ENCODE data around the gene MYL10.

Gene MYL10

DNA sequence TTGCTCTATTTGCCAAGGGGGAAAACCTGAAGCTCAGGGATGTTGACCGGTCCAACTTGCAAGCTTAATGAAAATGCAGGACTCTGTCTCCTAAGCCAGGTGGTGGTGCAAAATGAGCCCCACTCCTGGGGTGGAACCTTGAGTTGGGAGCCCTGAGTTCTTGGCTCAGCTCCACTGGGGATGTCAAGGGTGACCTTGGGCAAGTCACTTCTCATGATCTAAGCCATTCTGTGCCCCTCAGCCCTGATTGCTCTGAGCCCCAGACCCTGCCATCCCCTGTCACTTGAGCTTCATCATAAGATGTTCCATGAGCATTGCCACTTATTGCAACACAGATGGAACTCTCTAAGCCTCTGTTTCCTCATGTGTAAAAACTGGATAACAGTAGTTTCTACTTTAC is 33.9 kb downstream of the MYL10 start:
- no peak for FAIRE-seq

DNA sequence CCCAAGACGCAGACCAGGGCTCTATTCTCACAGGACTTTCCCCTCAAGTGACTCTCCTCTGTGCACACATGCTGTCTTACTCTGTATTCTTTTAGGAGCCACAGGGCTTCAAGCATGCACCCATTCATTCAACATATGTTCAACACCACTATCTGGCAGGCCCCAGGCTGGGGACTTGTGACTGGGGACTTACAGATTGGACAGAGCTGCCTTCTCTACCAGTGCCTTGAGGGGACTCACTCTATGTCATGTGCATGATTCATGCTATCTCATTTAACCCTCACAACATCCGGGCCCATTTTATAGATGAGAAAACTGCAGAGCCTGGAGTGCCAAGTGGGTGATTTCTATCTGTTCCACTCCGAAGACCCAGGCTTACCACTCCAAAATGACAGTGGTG is 34.3 kb downstream of the MYL10 start:
- no peak for FAIRE-seq

DNA sequence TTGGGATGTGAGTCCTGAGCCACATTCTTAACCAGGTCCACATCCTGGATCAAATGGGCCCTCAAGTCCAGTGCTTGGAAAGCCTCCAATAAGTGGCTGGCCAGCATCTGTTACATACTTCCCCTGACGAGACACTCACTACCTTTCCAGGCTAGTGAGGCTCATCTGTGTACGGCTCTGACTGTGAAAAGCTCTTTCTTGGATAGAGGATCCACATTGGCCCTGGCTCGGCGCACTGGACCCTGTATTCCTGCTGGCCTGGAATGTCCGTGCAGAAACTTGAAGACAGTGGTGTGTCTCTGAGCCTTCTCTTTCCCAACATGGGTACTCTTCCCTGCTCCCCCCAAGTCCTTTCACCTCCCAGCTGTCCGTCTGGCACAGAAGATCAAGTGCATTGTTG is 35.5 kb downstream of the MYL10 start:
- FAIRE-seq: no peak

DNA sequence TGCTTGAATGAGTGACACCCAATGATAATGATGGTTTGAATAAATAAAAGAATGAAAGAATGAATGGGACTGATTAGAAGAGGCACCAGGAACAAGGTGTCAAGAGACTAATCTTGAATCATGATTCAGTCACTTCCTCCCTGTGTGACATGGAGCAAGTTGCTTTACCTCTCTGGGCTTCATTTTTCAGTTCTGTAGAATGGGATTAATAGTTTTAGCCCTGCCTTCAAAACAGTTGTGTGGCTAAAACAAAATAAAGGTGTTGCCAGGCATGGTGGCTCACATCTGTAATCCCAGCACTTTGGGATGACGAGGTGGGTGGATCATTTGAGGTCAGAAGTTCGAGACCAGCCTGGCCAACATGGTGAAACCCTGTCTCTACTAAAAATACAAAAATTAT is 37.6 kb downstream of the MYL10 start:
- no peak for FAIRE-seq

DNA sequence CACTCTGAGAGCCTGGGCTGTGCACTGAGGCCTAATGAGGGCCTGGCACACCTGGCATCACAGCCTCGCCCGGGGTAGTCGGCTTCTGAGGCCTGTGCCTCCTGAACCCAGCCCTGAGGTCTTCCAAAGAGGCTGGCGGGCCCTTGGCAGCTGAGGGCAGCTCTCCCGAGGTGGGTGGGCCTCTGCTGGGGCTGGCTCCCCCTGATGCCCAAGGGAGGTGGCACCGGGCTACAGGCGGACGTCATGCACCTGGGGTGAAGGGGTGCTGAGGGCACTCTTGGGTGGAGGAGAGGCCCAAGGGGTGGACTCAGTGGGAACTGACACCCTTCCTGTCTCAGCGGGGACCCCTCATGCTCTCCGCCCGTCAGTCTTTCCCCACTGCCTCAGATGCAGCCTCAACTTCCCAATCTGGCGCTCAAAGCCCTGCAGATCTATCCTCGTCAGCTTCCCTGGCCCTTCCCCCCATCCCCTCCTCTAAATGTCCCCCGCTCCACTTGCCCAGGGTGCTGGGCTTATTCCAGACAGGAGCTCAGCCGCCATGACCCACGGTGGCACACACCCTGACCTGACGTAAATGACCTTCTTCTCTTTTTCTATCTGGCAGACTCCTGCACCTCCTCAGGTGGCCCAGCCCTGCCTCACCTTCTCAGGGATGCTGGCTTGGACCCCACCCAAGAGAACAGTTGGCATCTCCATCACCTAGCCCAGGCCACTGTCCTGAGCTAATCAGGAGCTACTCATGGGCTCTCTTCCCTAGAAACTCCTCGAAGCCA is 38.2 kb downstream of the MYL10 start:
- no peak for FAIRE-seq

DNA sequence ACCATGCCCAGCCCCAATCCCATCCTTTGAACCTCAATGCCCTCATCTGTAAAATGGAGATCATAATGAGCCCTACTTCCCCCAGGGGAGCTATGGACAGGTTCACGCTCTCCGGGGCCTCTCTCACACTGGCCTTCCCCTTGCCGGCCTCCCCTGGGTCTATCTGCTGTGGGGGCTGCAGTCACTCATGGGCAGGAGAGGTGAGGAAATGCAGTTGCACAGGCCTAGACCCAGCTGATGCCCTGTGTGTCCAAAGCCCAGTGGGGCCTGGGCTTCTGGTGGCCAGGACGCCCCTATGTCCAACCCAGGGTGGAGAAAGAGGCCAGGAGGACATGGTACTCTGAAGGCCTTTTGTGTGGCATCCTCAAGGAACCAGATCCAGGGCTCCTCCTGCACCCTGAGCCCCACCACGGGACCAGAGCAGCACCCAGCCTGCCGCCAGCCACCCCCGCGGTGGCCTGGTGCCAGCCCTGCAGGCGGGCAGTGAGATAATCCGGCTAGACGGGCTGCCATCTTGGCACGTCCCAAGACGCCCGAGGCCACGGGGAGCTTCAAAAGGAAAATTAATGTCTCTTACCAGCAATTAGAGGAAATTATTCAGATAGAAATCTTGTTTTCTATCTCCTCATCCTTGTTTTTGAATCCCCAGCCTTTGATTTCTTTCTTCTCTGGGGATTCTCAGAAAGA is 39.0 kb downstream of the MYL10 start:
- no peak for FAIRE-seq

DNA sequence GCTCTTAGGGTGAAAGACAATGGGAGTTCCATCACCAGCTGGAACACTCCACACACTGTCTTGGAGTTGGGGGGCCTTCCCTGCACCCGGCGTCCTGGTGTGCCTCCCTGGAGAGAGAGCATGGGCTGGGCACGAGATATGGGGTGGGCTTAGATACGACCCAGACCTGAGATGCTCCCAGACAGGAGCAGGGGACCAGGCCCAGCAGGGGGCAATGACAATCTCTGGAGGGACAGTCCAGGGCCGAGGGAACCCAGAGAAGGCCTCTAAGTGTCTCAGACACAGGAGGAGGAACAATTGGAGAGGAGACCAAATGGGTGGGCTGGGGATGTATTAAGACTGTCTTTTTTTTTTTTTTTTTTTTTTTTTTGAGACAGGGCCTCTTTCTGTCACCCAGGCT is 40.0 kb downstream of the MYL10 start:
- no peak for FAIRE-seq

DNA sequence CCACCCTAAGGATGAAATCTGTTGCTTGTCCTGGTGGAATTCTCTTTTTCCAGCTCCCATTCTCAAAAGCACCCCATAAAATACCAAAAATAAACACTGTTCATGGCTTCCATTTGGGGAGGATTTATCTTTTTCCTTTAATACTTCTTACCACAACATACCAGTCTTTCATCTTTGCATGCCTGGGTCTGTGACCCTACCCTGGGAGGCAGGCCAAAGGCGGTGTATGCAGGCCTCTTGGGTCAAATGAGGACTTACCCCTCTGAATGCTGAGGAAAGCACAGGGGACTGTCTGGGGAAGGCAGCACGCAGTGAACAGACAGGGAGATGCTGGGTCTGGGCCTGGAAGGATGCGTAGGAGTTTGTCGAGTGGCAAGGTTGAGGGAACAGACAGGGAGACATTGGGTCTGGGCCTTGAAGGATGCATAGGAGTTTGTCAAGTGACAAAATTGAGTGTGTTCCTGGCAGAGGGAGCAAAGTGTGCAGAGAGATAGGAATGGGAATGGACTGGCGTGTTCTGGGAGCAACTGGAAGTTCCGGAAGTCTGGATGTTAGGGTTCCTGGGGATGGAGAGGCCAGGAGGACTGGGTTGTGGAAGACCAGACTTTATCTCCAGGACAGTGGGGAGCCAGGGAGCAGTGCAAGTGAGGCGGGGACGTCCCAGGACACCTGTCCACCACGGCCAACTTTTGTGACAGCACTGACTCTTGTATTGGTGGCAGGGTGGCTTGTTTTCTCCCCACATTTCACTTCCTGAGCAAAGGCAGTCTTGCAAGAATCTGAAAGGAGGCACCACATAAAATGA is 40.8 kb downstream of the MYL10 start:
- FAIRE-seq: no peak

DNA sequence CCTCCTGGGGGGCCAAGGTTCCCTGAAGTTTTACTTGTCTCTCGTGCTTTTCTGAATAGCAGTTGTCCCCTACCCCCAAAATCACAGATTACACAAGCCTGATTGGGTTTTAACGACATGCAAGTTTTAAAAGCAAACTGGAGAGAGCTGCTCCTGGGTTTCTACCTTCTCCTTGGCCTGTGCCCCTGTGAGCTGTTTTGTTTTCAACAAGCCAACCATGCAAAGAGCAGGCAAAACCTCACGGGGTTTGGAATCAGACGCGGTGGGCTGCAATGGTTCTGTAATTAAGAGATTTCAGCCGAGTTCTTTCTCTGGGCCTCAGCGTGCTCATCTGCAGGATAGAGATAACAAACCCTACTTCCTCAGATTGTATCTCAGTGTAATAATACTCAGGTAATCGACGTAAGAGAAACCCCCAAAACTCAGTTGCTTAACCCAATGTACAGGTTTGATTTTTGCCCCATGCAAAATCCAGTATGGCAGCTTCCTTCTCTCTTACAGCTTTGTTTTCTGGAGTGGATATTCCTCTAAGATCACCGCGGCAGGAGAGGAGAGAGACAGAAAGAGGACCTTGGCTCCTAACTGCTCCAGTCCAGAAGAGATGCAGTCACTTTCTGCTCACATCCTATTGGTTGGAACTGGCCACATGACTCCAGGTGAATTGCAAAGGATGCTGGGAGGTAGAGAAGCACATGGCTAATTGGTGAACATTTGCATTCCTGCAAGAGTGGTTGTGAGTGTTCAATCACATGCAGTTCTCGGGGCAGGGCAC is 42.0 kb downstream of the MYL10 start:
- no peak for FAIRE-seq

DNA sequence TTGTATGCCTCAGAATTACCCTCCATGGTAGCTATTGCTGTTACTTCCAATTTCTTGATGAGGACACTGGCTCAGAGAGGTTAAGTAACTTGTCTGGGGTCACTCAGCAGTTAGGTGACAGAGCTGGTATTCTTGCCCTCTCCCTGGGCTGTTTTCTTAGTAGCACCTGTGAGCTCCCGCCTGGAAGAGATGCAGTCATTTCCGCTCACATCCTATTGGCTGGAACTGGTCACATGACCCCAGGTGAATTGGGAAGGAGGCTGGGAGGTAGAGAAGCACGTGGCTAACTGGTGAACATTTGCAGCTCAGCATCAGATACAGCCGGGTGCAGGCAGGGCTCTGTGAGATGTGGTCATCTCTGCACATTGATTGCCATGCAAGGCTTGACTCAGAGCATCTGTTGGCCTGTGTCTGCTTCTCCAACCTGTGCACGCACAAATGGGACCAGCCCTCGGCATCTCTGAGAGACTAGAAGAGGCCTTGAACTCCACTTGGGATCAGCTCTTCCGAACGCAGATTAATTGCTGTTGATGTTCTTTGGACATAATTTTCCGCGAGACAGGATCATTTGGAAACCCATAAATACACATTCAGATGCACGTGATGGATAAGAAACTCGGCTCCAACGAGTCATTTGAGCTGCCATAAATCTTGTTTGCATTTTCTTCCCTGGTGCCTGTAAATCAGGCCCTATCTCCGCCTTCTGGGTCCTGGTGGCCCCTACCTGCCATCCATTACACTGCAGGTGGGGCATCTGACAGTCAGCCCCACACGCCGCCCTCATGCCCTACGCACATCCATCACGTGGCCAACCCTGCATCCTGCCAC is 42.8 kb downstream of the MYL10 start:
- no peak for FAIRE-seq

DNA sequence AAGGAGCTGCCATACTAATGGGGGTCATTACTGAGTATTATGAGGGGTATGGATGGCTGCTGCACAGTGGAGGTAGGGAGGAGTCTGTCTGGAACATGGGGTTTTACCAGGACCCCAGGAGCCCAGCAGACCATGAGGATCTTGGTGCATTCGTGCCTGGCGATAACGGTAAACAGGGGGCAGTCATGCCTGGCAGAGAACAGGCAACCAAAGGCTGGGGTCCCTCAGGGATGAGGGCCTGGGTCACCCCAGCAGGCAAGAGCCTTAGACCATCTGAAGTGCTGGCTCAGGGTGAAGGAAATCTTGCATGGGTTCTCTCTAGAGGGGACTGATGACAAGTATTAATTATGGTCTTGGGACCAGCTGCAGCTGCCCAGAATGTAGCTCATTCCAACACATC is 46.1 kb downstream of the MYL10 start:
- FAIRE-seq: no peak

DNA sequence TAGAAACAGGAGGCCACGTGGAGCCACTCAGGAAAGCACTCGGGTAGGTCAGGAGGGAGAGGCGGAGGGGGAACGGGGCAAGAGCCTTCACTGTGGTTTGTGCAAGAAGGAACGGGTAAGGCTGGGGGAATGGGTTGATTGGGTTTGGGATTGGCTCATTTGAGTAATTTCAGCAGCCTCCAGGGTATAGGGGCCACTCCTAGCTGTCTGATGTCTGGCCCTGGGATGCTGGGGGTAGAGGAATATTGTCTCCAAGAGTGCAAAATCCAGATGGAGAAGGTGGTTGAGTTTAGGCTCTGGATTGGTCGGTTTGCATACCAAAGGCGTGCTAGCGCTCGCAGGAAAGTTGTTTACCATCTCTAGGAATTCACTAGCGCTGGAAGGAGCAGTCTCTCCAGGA is 47.2 kb downstream of the MYL10 start:
- no peak for FAIRE-seq

DNA sequence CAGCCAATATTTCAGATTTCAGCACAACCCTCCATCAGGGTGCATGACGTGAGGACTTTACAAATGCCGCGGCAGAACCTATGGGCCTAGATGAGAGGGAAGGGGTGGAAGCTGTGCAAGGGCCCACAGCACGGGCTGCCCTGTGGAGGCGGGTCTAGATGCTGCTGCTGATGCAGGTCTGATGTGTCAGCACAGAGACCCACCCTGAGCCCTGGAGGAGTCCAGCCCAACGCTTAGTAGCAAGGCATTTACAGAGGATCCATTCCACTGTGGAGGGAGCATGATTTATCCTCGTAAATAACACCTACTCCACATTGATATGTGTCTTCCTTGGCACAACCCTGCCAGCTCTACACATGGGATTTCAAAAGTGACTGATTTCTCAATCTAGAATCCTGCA is 48.5 kb downstream of the MYL10 start:
- no peak for FAIRE-seq

DNA sequence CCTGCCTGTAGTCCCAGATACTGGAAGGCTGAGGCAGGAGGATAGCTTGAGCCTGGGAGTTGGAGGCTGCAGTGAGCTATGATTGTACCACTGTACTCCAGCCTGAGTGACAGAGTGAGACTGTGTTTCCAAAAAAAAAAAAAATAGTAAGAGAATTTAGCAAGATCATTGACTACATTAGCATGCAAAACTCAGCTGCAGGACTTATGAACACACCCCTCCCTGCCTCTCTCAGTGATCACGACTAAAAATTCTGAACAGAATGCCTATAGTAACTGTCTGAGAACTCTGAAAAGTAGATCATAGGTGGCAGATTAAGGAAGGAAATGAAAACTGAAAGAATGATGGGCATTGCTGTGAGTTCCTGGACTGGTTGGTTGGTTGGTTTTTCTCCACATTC is 50.5 kb downstream of the MYL10 start:
- no peak for FAIRE-seq

DNA sequence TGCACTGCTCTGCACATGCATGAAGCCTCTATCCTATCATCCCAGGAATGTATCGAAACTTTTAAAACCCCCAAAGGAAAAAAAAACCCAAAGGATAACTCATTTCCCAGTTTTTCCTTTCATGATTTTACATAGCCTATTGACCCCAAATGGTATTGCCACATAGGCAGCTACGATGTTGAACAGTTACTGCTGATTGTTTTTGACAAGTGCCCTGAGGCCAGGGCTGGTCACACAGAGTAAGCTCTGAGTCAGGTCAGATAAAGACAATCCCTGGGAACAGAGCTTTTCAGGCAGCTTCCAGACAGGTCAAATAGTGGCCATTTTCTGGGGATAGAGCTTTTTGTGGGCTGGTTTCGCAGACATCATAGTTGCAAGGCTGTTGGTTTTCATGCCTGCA is 52.1 kb downstream of the MYL10 start:
- FAIRE-seq: no peak

DNA sequence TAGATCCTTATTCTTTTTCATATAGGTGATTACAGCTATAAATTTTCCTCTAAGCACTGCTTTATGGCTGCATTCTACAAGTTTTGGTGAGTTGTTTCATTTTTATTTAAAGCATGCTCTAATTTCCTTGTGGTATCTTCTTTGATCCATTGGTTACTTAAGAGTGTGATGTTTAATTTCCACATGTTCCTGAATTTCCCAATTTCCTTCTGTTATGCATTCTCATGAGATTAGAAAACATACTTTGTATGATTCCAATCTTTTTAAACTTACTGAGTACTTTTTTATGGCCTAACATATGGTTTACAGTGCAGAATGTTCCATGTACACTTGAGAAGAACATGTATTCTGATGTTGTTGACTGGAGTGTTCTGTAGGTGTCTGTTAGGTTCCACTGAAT is 53.4 kb downstream of the MYL10 start:
- FAIRE-seq: no peak

DNA sequence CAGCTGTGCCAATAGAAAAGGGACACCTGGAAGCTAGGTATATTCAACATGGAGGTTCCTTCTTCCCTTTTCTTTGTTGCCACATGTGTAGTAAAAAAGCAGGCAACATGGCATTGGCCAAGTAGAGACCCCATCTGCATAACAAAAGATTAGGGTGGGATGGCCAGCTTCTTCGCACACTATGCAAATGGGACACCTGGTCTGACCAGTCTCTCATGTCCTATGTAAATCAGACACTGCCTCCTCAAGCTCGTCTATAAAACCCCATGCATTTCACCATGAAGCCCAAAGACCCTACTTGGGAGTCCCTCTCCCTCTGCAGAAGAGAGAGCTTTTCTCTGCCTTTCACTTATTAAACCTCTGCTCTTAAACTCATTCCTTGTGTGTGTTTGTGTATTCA is 53.9 kb downstream of the MYL10 start:
- no peak for FAIRE-seq

DNA sequence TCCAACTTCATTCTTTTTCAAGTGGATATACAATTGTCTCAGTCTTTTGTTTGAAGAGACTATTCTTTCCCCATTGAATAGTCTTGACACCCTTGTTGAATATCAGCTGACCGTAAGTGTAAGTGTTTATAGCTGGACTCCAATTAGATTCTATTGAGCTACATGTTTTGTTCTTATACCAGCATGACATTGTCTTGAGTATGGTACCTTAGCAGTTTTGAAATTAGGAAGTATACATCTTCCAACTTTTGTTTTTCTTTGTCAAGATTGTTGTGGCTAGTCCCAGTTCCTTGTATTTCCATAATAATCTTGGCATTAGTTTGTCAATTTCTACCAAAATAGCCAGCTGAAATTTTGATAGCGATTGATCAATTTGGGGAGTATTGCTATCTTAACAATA is 56.9 kb downstream of the MYL10 start:
- FAIRE-seq: no peak

DNA sequence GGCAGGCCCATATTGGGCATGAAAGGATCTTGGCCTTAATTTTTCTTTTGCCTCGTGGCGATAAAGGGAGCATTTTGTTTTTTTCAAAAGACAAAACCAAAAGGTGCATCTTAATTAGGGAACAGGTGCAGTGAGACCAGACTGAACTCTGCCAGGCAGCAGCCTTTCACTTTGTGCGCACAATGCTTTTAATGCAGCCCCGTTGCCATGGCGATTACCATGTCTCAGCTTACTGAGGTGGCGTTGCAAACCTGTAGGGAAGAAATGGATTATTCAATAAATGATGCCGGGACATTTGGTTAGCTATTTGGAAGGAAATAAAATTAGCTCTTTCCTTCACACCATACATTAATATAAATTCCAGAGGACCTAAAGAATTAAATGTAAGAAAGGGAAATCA is 61.9 kb downstream of the MYL10 start:
- no peak for FAIRE-seq

DNA sequence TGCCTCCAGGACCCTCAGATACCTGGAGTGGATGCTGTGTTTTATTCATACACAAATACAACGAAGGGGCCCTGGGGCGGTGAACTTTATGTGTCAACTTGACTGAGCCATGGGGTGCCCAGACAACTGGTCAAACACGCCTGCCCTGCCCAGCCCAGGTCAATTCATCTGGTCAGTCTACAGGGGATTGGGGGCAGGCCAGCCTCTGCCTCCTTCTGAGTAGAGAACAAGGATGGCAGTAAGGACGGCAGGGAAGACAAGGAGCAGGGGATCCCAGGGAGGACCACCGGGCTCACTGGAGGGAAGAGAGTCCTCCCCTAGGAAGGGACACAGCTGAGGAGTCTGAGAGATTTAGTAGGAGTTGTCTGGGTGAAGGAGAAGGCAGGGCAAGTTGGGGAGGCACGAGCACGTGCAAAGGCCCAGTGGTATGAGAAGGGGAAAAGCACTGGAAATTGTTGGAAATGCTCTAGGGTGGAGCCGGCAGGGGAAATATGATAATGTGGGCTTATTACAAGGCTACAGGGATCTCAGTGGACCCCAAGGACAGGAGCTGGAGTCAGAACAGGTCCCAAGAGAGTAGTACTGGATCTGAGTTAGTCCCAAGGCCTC is 63.4 kb downstream of the MYL10 start:
- no peak for FAIRE-seq

DNA sequence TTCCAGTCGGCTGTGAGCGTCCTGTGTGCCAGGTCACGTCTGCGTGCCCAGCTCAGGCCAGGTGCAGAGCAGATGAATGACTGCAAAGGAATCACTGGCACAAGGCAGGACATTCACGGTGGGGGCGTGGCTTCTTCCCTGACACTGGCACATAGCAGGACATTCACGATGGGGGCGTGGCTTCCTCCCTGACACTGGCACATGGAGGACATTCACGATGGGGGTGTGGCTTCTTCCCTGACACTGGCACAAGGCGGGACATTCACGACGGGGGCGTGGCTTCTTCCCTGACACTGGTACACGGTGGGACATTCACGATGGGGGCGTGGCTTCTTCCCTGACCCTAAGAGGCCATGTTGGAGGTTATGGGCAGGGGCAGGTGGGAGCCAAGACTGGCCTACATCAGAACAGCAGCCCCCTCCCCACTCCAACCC is 64.3 kb downstream of the MYL10 start:
- FAIRE-seq: no peak
